Measurements from ENCODE around the gene PPP1R3C.

Gene PPP1R3C

DNA sequence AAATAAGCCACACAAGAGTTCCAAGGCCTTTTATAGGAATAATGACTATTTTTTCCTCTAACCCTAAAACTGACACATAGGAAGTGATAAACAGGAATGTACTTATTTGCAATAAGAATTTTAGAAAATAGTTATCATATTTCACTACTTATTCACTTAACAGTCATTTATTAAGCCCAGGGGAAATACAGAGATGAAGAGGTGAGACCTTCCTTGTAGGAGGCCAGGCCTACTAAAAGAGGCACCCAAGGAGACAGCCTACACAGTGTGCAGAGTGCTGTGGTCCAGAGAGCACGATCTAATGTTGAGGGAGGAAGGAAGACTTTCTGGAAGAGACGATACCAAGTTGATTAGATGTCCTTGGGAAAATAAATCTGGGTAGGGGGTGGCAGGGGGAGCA is 45.0 kb upstream of the PPP1R3C start:
- Histone ChIP-seq H3K4me1 (no peaks in the 10 kb centered on the region), H3K9me3 (ENCODE audit: control insufficient read depth, low read length) (no peaks in the 10 kb centered on the region), H3K27ac (no peak overlapping the region), H3K4me2 (ENCODE audit: low read length) (no peak overlapping the region), H3K27me3 (ENCODE audit: control insufficient read depth, insufficient read depth, low read length) (no peaks in the 10 kb centered on the region), H2AFZ (no peak overlapping the region), H3K9ac (no peak overlapping the region), H3K79me2 (no peaks in the 10 kb centered on the region), H3K4me3 (ENCODE audit: low read depth, low read length) (no peak overlapping the region), H3K36me3 (ENCODE audit: control insufficient read depth, insufficient read depth, low read length) (no peaks in the 10 kb centered on the region)
- TF ChIP-seq, protein P1, sequence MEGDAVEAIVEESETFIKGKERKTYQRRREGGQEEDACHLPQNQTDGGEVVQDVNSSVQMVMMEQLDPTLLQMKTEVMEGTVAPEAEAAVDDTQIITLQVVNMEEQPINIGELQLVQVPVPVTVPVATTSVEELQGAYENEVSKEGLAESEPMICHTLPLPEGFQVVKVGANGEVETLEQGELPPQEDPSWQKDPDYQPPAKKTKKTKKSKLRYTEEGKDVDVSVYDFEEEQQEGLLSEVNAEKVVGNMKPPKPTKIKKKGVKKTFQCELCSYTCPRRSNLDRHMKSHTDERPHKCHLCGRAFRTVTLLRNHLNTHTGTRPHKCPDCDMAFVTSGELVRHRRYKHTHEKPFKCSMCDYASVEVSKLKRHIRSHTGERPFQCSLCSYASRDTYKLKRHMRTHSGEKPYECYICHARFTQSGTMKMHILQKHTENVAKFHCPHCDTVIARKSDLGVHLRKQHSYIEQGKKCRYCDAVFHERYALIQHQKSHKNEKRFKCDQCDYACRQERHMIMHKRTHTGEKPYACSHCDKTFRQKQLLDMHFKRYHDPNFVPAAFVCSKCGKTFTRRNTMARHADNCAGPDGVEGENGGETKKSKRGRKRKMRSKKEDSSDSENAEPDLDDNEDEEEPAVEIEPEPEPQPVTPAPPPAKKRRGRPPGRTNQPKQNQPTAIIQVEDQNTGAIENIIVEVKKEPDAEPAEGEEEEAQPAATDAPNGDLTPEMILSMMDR (IDR thresholded peaks at IDR 0.05) = no peak

DNA sequence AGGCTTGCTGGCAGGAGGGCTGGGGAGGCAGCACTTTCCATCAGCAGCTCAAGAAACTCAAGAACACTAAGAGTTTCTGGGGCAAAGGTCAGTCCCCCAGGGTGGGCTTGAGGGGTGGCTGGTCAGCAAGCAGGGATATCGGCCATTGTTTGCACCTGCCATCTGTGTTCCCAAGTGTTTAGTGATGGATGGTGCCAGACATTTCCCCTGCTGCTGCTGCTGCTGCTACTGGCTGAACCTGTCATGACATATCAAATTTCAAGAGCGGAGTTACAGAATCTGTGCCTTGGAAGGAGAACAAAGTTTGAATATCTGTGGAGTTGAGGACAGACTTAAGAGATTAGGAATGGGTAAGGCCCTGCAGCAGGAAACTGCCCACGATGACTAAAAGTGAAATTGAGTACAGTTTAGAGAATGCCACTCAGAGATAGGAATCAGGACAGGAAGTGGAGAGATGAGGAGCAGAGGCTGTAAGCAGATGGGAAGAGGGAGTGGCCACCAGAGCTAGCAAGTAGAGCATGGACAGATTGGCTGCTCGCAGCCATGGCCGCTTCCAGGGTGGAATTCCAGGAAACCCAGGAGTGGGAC is 39.2 kb upstream of the PPP1R3C start:
- TF ChIP-seq, protein P1 (IDR thresholded peaks at IDR 0.05) = no peak
- Histone ChIP-seq H3K27me3 (ENCODE audit: control insufficient read depth, insufficient read depth, low read length) (no peaks in the 10 kb centered on the region), H3K4me3 (ENCODE audit: low read depth, low read length) (no peak overlapping the region), H3K9ac (no peak overlapping the region), H2AFZ (peak overlapping the region; percentile 76), H3K9me3 (ENCODE audit: control insufficient read depth, low read length) (no peaks in the 10 kb centered on the region), H3K4me1 (peaks cover 3% of the 10 kb centered on the region), H3K79me2 (no peaks in the 10 kb centered on the region), H3K4me2 (ENCODE audit: low read length) (no peak overlapping the region), H3K36me3 (ENCODE audit: control insufficient read depth, insufficient read depth, low read length) (no peaks in the 10 kb centered on the region), H3K27ac (no peak overlapping the region)

DNA sequence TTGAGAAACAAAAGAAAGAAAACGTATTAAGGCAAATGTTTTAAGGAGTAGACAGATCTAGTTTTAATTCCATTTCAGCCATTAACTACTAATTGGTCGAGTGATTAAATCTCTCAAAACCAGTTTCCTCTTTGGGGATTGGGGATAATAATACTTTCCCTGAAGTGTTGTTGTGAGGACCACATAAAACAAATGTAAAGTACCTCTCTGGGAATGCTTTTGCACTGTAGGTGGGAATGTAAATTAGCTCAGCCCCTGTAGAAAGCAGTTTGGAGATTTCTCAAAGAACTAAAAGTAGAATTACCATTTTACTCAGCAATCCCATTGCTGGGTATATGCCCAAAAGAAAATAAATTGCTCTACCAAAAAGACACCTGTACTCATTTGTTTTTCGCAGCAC is 36.0 kb upstream of the PPP1R3C start:
- Histone ChIP-seq H3K9ac (no peak overlapping the region), H3K27ac (no peak overlapping the region), H3K4me1 (peaks cover 3% of the 10 kb centered on the region), H3K4me3 (ENCODE audit: low read depth, low read length) (no peak overlapping the region), H3K4me2 (ENCODE audit: low read length) (no peak overlapping the region), H2AFZ (no peak overlapping the region), H3K9me3 (ENCODE audit: control insufficient read depth, low read length) (no peaks in the 10 kb centered on the region), H3K36me3 (ENCODE audit: control insufficient read depth, insufficient read depth, low read length) (no peaks in the 10 kb centered on the region), H3K79me2 (no peaks in the 10 kb centered on the region), H3K27me3 (ENCODE audit: control insufficient read depth, insufficient read depth, low read length) (no peaks in the 10 kb centered on the region)
- TF ChIP-seq, protein P1 (IDR thresholded peaks at IDR 0.05) = no peak

DNA sequence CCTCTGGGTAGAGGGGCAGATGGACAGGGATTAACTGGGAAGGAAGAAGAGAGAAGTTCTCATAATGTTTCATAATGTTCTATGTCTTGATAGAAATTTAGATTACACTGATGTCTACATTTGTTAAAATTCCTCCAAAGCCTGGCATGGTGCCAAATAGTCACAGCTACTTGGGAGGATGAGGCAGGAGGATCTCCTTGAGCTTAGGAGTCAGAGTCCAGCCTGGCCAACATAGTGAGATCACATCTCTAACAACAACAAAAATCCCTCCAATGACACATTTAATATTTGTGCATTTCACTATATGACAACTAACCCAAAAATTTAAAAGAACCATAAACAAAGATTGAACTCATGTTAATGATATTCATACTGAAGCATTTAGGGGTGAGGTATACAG is 33.0 kb upstream of the PPP1R3C start:
- no peaks in the 10 kb centered on the region for H3K79me2 ChIP-seq
- H3K27ac ChIP-seq = no peak overlapping the region
- no peak overlapping the region for H3K4me3 ChIP-seq (ENCODE audit: low read depth, low read length)
- H3K4me1 ChIP-seq = no peaks in the 10 kb centered on the region
- H3K4me2 ChIP-seq (ENCODE audit: low read length) = no peak overlapping the region
- TF ChIP-seq, protein P1 (IDR thresholded peaks at IDR 0.05) = no peak
- H3K9ac ChIP-seq = no peak overlapping the region
- no peaks in the 10 kb centered on the region for H3K27me3 ChIP-seq (ENCODE audit: control insufficient read depth, insufficient read depth, low read length)
- no peaks in the 10 kb centered on the region for H3K36me3 ChIP-seq (ENCODE audit: control insufficient read depth, insufficient read depth, low read length)
- H2AFZ ChIP-seq = no peak overlapping the region
- no peaks in the 10 kb centered on the region for H3K9me3 ChIP-seq (ENCODE audit: control insufficient read depth, low read length)

DNA sequence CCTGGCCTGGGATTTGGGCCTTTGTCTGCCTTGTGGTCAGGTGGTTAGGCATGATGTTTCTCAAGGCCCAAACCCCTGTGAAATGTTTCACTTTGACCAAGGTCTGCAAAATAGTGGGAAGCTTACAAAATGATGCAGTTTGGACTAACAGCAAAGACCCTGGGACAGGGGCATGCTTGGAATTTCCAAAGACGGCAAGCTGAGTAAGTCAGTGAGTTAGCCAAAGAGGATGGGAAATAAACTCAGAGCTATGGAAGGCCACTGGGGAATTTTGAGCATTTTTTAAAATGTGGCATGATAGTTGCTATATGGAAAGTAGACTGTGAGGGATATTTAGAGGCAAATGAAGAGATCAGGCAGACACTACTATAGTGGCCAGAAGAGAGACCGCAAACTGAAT is 31.6 kb upstream of the PPP1R3C start:
- H3K36me3 ChIP-seq (ENCODE audit: control insufficient read depth, insufficient read depth, low read length) = no peaks in the 10 kb centered on the region
- no peak overlapping the region for H3K4me3 ChIP-seq (ENCODE audit: low read depth, low read length)
- H2AFZ ChIP-seq = no peak overlapping the region
- no peak overlapping the region for H3K9ac ChIP-seq
- no peak overlapping the region for H3K27ac ChIP-seq
- H3K27me3 ChIP-seq (ENCODE audit: control insufficient read depth, insufficient read depth, low read length) = no peaks in the 10 kb centered on the region
- no peak overlapping the region for H3K4me2 ChIP-seq (ENCODE audit: low read length)
- H3K79me2 ChIP-seq = no peaks in the 10 kb centered on the region
- no peaks in the 10 kb centered on the region for H3K4me1 ChIP-seq
- H3K9me3 ChIP-seq (ENCODE audit: control insufficient read depth, low read length) = no peaks in the 10 kb centered on the region
- TF ChIP-seq, protein P1 (IDR thresholded peaks at IDR 0.05) = no peak
